ENCODE measurements around the gene ADCY2. TPM values are rescaled to one million over a fixed set of nuclear protein-coding genes. Genes with fewer than 3 reads are reported as not detected.

The ADCY2 gene
- total RNA-seq, 1 donor from 2014 or later: 1.5 TPM

GRCh38 chr5:7577381-7577780 lies 181.4 kb downstream of the ADCY2 start:
- Mint-ChIP-seq H3K36me3 (ENCODE audit: low read depth, unreplicated experiment) (no peaks in the 10 kb centered on the region), H3K27ac (ENCODE audit: unreplicated experiment) (no peak overlapping the region), H3K9me3 (ENCODE audit: unreplicated experiment) (no peaks in the 10 kb centered on the region), H3K4me3 (ENCODE audit: unreplicated experiment) (no peak overlapping the region), H3K27me3 (ENCODE audit: unreplicated experiment) (no peaks in the 10 kb centered on the region), H3K4me1 (ENCODE audit: unreplicated experiment) (no peaks in the 10 kb centered on the region)
- no peak for TF ChIP-seq CTCF (IDR thresholded peaks at IDR 0.05; ENCODE audit: unreplicated experiment)
- no peak for DNase-seq (ENCODE audit: low spot score)

GRCh38 chr5:7578071-7578470 lies 182.1 kb downstream of the ADCY2 start:
- no peaks in the 10 kb centered on the region for H3K27me3 Mint-ChIP-seq (ENCODE audit: unreplicated experiment)
- no peak for TF ChIP-seq CTCF (IDR thresholded peaks at IDR 0.05; ENCODE audit: unreplicated experiment)

GRCh38 chr5:7584749-7585148 lies 188.8 kb downstream of the ADCY2 start:
- DNase-seq (ENCODE audit: low spot score): no peak
- Mint-ChIP-seq H3K27me3 (ENCODE audit: unreplicated experiment) (no peaks in the 10 kb centered on the region), H3K27ac (ENCODE audit: unreplicated experiment) (no peak overlapping the region), H3K36me3 (ENCODE audit: low read depth, unreplicated experiment) (no peaks in the 10 kb centered on the region), H3K4me1 (ENCODE audit: unreplicated experiment) (no peaks in the 10 kb centered on the region), H3K9me3 (ENCODE audit: unreplicated experiment) (no peaks in the 10 kb centered on the region), H3K4me3 (ENCODE audit: unreplicated experiment) (no peak overlapping the region)
- TF ChIP-seq CTCF (IDR thresholded peaks at IDR 0.05; ENCODE audit: unreplicated experiment): no peak

More at GRCh38 chr5:7578071-7578470, 182.1 kb downstream of the ADCY2 start:
- Mint-ChIP-seq H3K27ac (ENCODE audit: unreplicated experiment) (no peak overlapping the region), H3K4me1 (ENCODE audit: unreplicated experiment) (no peaks in the 10 kb centered on the region), H3K9me3 (ENCODE audit: unreplicated experiment) (no peaks in the 10 kb centered on the region), H3K4me3 (ENCODE audit: unreplicated experiment) (no peak overlapping the region), H3K36me3 (ENCODE audit: low read depth, unreplicated experiment) (no peaks in the 10 kb centered on the region)
- DNase-seq (ENCODE audit: low spot score): no peak

GRCh38 chr5:7585807-7586206 lies 189.9 kb downstream of the ADCY2 start:
- TF ChIP-seq CTCF (IDR thresholded peaks at IDR 0.05; ENCODE audit: unreplicated experiment): no peak
- H3K4me3 Mint-ChIP-seq (ENCODE audit: unreplicated experiment): no peak overlapping the region
- H3K4me1 Mint-ChIP-seq (ENCODE audit: unreplicated experiment): no peaks in the 10 kb centered on the region
- no peaks in the 10 kb centered on the region for H3K36me3 Mint-ChIP-seq (ENCODE audit: low read depth, unreplicated experiment)
- no peak for DNase-seq (ENCODE audit: low spot score)
- no peak overlapping the region for H3K27ac Mint-ChIP-seq (ENCODE audit: unreplicated experiment)
- no peaks in the 10 kb centered on the region for H3K27me3 Mint-ChIP-seq (ENCODE audit: unreplicated experiment)
- H3K9me3 Mint-ChIP-seq (ENCODE audit: unreplicated experiment): no peaks in the 10 kb centered on the region

- Mint-ChIP-seq H3K4me1 (ENCODE audit: unreplicated experiment) (no peaks in the 10 kb centered on the region), H3K27me3 (ENCODE audit: unreplicated experiment) (no peaks in the 10 kb centered on the region), H3K9me3 (ENCODE audit: unreplicated experiment) (no peaks in the 10 kb centered on the region), H3K4me3 (ENCODE audit: unreplicated experiment) (no peak overlapping the region), H3K36me3 (ENCODE audit: low read depth, unreplicated experiment) (no peaks in the 10 kb centered on the region), H3K27ac (ENCODE audit: unreplicated experiment) (no peak overlapping the region)
- no peak for TF ChIP-seq CTCF (IDR thresholded peaks at IDR 0.05; ENCODE audit: unreplicated experiment)
- no peak for DNase-seq (ENCODE audit: low spot score)
These were observed 190.5 kb downstream of the ADCY2 start for GRCh38 chr5:7586480-7586879.

Data from endothelial cell (in vitro differentiated cells).